ENCODE measurements around the gene OR10V1. TPM values are rescaled to one million over a fixed set of nuclear protein-coding genes. Genes with fewer than 3 reads are reported as not detected.

Gene OR10V1
- total RNA-seq, 1 experiment from 2014 or later: not detected

- DNase-seq (ENCODE audit: extremely low read depth, low read depth): peak; percentile 95
These were observed 44.6 kb downstream of the OR10V1 start, which contains the start of gene PATL1 for GRCh38 chr11:59668950-59669610. Gene PATL1 (minus strand): TSS chr11:59669037. CDS start chr11:59668895, 142 bp downstream.

GRCh38 chr11:59668188-59668949, 45.3 kb downstream of the OR10V1 start:
- peak; percentile 6 for DNase-seq (ENCODE audit: extremely low read depth, low read depth)

- DNase-seq (ENCODE audit: extremely low read depth, low read depth): no peak
These were observed 45.8 kb downstream of the OR10V1 start for GRCh38 chr11:59667812-59668187.

- DNase-seq (ENCODE audit: extremely low read depth, low read depth): no peak
These were observed 46.7 kb downstream of the OR10V1 start for GRCh38 chr11:59666969-59667368.

Other genes with a start within 250 kb of the OR10V1 start
- not detected in 2 replicates for gene OR4D10, start 240.5 kb downstream of the OR10V1 start, total RNA-seq (2014; rRNA removed; shearing (Covaris generic))
- gene OR4D11, start 210.3 kb downstream of the OR10V1 start, total RNA-seq (2014; rRNA removed; shearing (Covaris generic)): not detected in 2 replicates
- not detected in 2 replicates for gene OR4D9, start 202.3 kb downstream of the OR10V1 start, total RNA-seq (2014; rRNA removed; shearing (Covaris generic))
- gene OSBP, start 98.1 kb downstream of the OR10V1 start, total RNA-seq (2014; rRNA removed; shearing (Covaris generic)): 21.4 and 21.7 TPM in 2 replicates
- 22.4 and 23.4 TPM in 2 replicates for gene PATL1, start 44.8 kb downstream of the OR10V1 start, total RNA-seq (2014; rRNA removed; shearing (Covaris generic))
- 11.3 and 12.6 TPM in 2 replicates for gene STX3, start 41.5 kb upstream of the OR10V1 start, total RNA-seq (2014; rRNA removed; shearing (Covaris generic))
- 43.5 and 50.5 TPM in 2 replicates for gene MRPL16, start 96.9 kb upstream of the OR10V1 start, total RNA-seq (2014; rRNA removed; shearing (Covaris generic))
- gene CBLIF, start 131.7 kb upstream of the OR10V1 start, total RNA-seq (2014; rRNA removed; shearing (Covaris generic)): not detected in 2 replicates
- gene TCN1, start 152.6 kb upstream of the OR10V1 start, total RNA-seq (2014; rRNA removed; shearing (Covaris generic)): not detected in 2 replicates
- gene OOSP3, start 164.9 kb upstream of the OR10V1 start, total RNA-seq (2014; rRNA removed; shearing (Covaris generic)): not detected in 2 replicates
- gene OOSP1, start 224.6 kb upstream of the OR10V1 start, total RNA-seq (2014; rRNA removed; shearing (Covaris generic)): not detected in 2 replicates

Measured in NCI-H460 (cell line).